ENCODE results near the gene VPS18.

GRCh38 chr15:40942878-40943277 is 48.6 kb downstream of the VPS18 start:
- TF ChIP-seq EZH2 (IDR thresholded peaks at IDR 0.05; ENCODE audit: low read depth, unreplicated experiment): no peak
- TF ChIP-seq POLR2AphosphoS5 (IDR thresholded peaks at IDR 0.05; ENCODE audit: low read depth): no peak
- TF ChIP-seq EZH2phosphoT487 (IDR thresholded peaks at IDR 0.05; ENCODE audit: unreplicated experiment): no peak
